K562 (cell line): ENCODE measurements around the gene TK1. TPM values are rescaled to one million over a fixed set of nuclear protein-coding genes. Genes with fewer than 3 reads are reported as not detected.

ENCODE experiments used
- ATAC-seq: fragments of 200-7000 bp; cut with Tn5 transposase; 3 replicates; pipeline ENCODE4 v1.9.1; 2020; ENCODE audit warnings: moderate library complexity
- BruUV-seq: library from RNA; stranded (reverse); fragments of 400-500 nt; replicated peaks from 2 replicates; lab custom pipeline; 2021; lab: Mats Ljungman, UMichigan
- CTCF ChIA-PET: fragments of 300-600 bp; formaldehyde crosslinking; extraction: SDS; loops from one replicate; lab custom pipeline; 2021; ENCODE audit warnings: low intra/inter-chr PET ratio; lab: Yijun Ruan, JAX
- POLR2A ChIA-PET: fragments of 300-600, 350-650 bp; sonication (Branson Sonifier 250); formaldehyde crosslinking; extraction: SDS; loops from one replicate; lab custom pipeline; 2021; ENCODE audit warnings: antibody characterized with exemption, inconsistent platforms; lab: Yijun Ruan, JAX
- DNase-seq, 4 experiments: peaks; one replicate each; pipeline versions ENCODE4 v3.0.0 to v3.0.0-alpha.2; 2011 to 2018; ENCODE audit warnings: low spot score in 3 of 4, mixed read lengths in 3 of 4; ENCODE audit errors: extremely low read depth in 1 of 4
- FAIRE-seq: peaks from 2 replicates; lab custom pipeline; 2011; peaks lifted over from hg19 to GRCh38; lab: Jason Lieb, UNC
- H2AFZ ChIP-seq: 2 replicates; pipeline ENCODE4 v1.6.0; 2011; ENCODE audit warnings: low read depth, low read length, control low read depth, inconsistent platforms
- H3K27ac ChIP-seq: fragments of 200-600 bp; 3 replicates; pipeline ENCODE4 v1.8.0; 2011; ENCODE audit warnings: low read depth, mild to moderate bottlenecking, control low read depth, inconsistent platforms, low read length, moderate library complexity, mixed read lengths; ENCODE audit errors: extremely low read depth
- H3K27me3 ChIP-seq, 2 experiments: fragments of 300-600 bp in 1 of 2; 2 replicates in 1 of 2; 3 replicates in 1 of 2; pipeline versions ENCODE4 v1.6.0 to v1.8.0; 2011; ENCODE audit warnings: inconsistent platforms in 2 of 2, low read length in 2 of 2, mild to moderate bottlenecking in 1 of 2, mixed read lengths in 1 of 2, moderate library complexity in 1 of 2; ENCODE audit not compliant: control insufficient read depth in 2 of 2, insufficient read depth in 2 of 2
- H3K36me3 ChIP-seq: fragments of 300-600 bp; 3 replicates; pipeline ENCODE4 v1.8.0; 2011; ENCODE audit warnings: mild to moderate bottlenecking, low read length, inconsistent platforms; ENCODE audit not compliant: control insufficient read depth, insufficient read depth
- H3K4me1 ChIP-seq, 2 experiments: fragments of 200-600 bp in 1 of 2; replicated peaks in 1 of 2; 2 replicates in 1 of 2; 3 replicates in 1 of 2; pipeline versions ENCODE4 v1.5.1 to v1.8.0; 2011; ENCODE audit warnings: inconsistent platforms in 2 of 2, low read length in 2 of 2, mild to moderate bottlenecking in 1 of 2, mixed read lengths in 1 of 2, moderate library complexity in 1 of 2; ENCODE audit not compliant: control insufficient read depth in 2 of 2, insufficient read depth in 2 of 2
- H3K4me2 ChIP-seq: 2 replicates; pipeline ENCODE4 v1.6.1; 2011; ENCODE audit warnings: low read length, control low read depth, inconsistent platforms, mixed read lengths; ENCODE audit not compliant: insufficient read depth
- H3K4me3 ChIP-seq: fragments of 200-600 bp; sonication (generic), shearing (Covaris generic); 2 replicates; pipeline ENCODE4 v1.5.1; 2016; ENCODE audit warnings: control low read depth, inconsistent platforms
- H3K79me2 ChIP-seq: fragments of 200-600 bp; 3 replicates; pipeline ENCODE4 v1.8.0; 2011; ENCODE audit warnings: low read length, inconsistent platforms; ENCODE audit not compliant: control insufficient read depth, insufficient read depth
- H3K9ac ChIP-seq, 2 experiments: 2 replicates each; pipeline versions ENCODE4 v1.6.0 to v1.6.1; 2011; ENCODE audit warnings: low read depth in 2 of 2, low read length in 2 of 2, control low read depth in 1 of 2, inconsistent platforms in 1 of 2, mild to moderate bottlenecking in 1 of 2, mixed read lengths in 1 of 2; ENCODE audit not compliant: insufficient read depth in 1 of 2
- H3K9me1 ChIP-seq: one replicate; pipeline ENCODE4 v1.6.0; 2011; ENCODE audit warnings: inconsistent platforms, mild to moderate bottlenecking, low read length, moderate library complexity; ENCODE audit not compliant: control insufficient read depth, insufficient read depth
- H3K9me3 ChIP-seq: replicated peaks from 2 replicates; pipeline ENCODE4 v1.5.1; 2011; ENCODE audit warnings: low read depth, low read length, inconsistent platforms; ENCODE audit not compliant: control insufficient read depth, insufficient read depth
- H4K20me1 ChIP-seq: replicated peaks from 2 replicates; pipeline ENCODE4 v1.6.1; 2011; ENCODE audit warnings: low read length, inconsistent platforms, mixed read lengths; ENCODE audit not compliant: control insufficient read depth, insufficient read depth
- BCL6 ChIP-seq: fragments of 250-450 bp; sonication (Bioruptor Pico); IDR thresholded peaks from 2 replicates; pipeline ENCODE4 v1.4.0; 2020
- CREBBP ChIP-seq: IDR thresholded peaks from one replicate; pipeline ENCODE4 v1.6.1; 2012; ENCODE audit warnings: low read depth, mild to moderate bottlenecking, control low read depth, inconsistent platforms, low read length
- RBM22 ChIP-seq: fragments of 200-400 bp; formaldehyde crosslinking; IDR thresholded peaks from 2 replicates; pipeline ENCODE4 v1.6.1; 2018; ENCODE audit warnings: low read length, low read depth; ENCODE audit not compliant: poor library complexity, severe bottlenecking
- SIRT6 ChIP-seq: IDR thresholded peaks from one replicate; pipeline ENCODE4 v1.6.1; 2012; ENCODE audit warnings: low read depth, mild to moderate bottlenecking, control low read depth, inconsistent platforms, low read length, moderate library complexity
- SOX6 ChIP-seq: fragments of 450-650 bp; IDR thresholded peaks from 2 replicates; pipeline ENCODE4 v1.6.1; 2014; ENCODE audit warnings: mild to moderate bottlenecking
- ZSCAN29 ChIP-seq: fragments of 450-650 bp; IDR thresholded peaks from 2 replicates; pipeline ENCODE4 v1.6.1; 2017
- WGBS: fragments of 100-300 bp; shearing (Covaris generic); methylation state at CpG from one replicate; pipeline ENCODE4 v1.1.6; 2016; ENCODE audit warnings: low coverage, mixed read lengths; ENCODE audit not compliant: insufficient coverage; ENCODE audit errors: missing lambda C conversion rate; 5-methylcytosine and 5-hydroxymethylcytosine counted together
- in situ Hi-C: fragments of 300-500 bp; cut with MboI; formaldehyde crosslinking; loops from 4 replicates; pipeline ENCODE4 v1.15.0; 2018; ENCODE audit warnings: inconsistent platforms, mixed read lengths
- intact Hi-C: fragments of 100-400 bp; cut with micrococcal nuclease; formaldehyde crosslinking; loops from 2 replicates; pipeline ENCODE4 v1.14.2; 2022
- polyA plus RNA-seq, 8 experiments: library from polyadenylated mRNA; depleted of rRNA in 4 of 8; stranded (reverse) in 5 of 8; unstranded in 3 of 8; fragments of >200 nt; fragmentation: Nextera tagmentation in 2 of 8; fragmentation: Illumina TruSeq in 1 of 8; extraction: Ambion mirVana in 2 of 8; extraction: Trizol in 1 of 8; gene quantifications; 2 replicates each; pipeline versions ENCODE4 v1.2.1 to v1.2.3, GENCODE V29; 2011 to 2014; ENCODE audit warnings: inconsistent platforms in 1 of 8, missing spikeins in 1 of 8
- total RNA-seq, 7 experiments: library from RNA; depleted of rRNA in 6 of 7; stranded (reverse); fragments of >200 nt in 6 of 7; fragmentation: Illumina TruSeq in 2 of 7; extraction: Trizol in 2 of 7; gene quantifications; 2 replicates each; pipeline versions ENCODE4 v1.2.1 to v1.2.3, GENCODE V29; 2011 to 2021; ENCODE audit warnings: low replicate concordance in 1 of 7
- TF ChIP-seq, protein P1 (sequence below): fragments of 450-650 bp; IDR thresholded peaks from 2 replicates; pipeline ENCODE4 v1.6.1; 2014; ENCODE audit warnings: low read depth, mild to moderate bottlenecking, moderate library complexity, borderline replicate concordance
- TF ChIP-seq, protein P2 (sequence below), 2 experiments: fragments of 450-650 bp in 1 of 2; IDR thresholded peaks; 2 replicates each; pipeline ENCODE4 v1.6.1; 2011 to 2017; ENCODE audit warnings: low read depth in 2 of 2, antibody characterized with exemption in 1 of 2, borderline replicate concordance in 1 of 2, low read length in 1 of 2, mild to moderate bottlenecking in 1 of 2, mixed read lengths in 1 of 2; ENCODE audit not compliant: control insufficient read depth in 1 of 2

The TK1 gene
- total and polyA plus RNA-seq, 9 of the 15 experiments (the other 6 are each of a cell fraction or from before 2014, with no cell fraction given) = 8.4 to 280 (median 103) TPM

DNA sequence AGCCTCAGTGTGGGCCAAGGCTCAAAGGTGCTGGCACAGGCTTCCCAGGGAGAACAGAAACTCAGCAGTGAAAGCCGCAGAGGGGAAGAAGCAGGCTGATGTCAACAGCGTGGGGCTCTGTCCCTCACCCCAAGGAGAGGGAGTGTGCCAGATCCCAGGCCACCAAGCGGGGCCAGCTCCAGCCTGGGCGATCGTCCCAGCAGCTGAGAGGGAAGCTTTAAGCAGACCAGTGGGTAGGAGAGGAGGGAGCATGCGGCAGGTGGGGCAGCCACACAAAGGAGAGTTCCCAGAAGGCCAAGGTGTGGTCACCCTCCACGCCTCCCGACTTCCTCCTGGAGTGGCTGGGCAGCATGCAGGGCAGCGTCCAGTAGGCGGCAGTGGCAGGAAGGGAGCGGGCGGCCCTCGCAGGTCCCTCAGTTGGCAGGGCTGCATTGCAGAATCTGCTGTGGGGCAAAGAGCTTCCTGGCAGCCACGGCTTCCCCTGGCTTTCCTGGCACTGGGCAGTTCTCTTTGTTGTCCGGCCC lies 12.4 kb downstream of the TK1 start (continued):
- TF ChIP-seq, protein P1, sequence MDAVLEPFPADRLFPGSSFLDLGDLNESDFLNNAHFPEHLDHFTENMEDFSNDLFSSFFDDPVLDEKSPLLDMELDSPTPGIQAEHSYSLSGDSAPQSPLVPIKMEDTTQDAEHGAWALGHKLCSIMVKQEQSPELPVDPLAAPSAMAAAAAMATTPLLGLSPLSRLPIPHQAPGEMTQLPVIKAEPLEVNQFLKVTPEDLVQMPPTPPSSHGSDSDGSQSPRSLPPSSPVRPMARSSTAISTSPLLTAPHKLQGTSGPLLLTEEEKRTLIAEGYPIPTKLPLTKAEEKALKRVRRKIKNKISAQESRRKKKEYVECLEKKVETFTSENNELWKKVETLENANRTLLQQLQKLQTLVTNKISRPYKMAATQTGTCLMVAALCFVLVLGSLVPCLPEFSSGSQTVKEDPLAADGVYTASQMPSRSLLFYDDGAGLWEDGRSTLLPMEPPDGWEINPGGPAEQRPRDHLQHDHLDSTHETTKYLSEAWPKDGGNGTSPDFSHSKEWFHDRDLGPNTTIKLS = no peak
- TF ChIP-seq SOX6 (no peak), CREBBP (no peak), ZSCAN29 (no peak), BCL6 (CRISPR knock-in tag) (no peak)

DNA sequence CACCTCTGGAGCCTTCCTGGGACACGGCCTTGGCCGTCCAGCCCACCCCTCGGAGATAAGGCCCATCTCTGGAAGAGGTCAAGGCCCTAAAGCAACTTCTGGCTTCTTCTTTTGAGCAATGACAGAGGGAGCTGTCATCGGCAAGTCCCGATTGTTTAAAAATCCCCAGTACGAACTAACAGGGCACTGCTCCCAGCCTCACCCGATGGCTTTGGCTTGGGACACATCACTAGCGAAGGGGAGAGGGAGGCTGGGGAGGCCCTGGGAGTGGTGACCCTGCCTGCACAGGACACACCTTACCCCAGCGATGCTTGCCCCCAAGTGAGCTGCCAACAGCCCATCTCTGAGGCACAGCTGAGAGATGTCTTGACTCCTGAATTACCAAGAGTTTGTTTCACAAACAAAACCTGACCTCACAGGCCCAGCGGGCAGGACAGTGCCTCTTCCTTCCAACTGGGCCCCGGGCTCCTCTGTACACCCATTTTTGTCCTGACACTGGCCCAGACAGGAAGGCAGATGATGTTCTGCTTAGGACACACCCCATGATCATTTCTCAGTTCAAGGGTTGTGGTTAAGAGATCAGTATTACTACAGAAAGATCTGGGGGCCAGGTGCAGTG lies 13.6 kb downstream of the TK1 start:
- POLR2A ChIA-PET = interaction anchor here (0.7 to 1.1 kb wide), 4 partner anchors 10 to 45 kb away, joined by 3 read pairs; no protein-coding TSS in a partner anchor
- DNase-seq (no peak), ATAC-seq (no peak), FAIRE-seq (no peak)
- Histone ChIP-seq H3K4me3 (no peak overlapping the region), H3K9ac (peak overlapping the region in 1 of 2 experiments; percentile 63; a peak in 2 of 4 replicates), H3K79me2 (peaks cover 34% of the 10 kb centered on the region), H4K20me1 (peaks cover 17% of the 10 kb centered on the region), H3K36me3 (peaks cover 83% of the 10 kb centered on the region; the same call in 2 of the 3 replicates), H2AFZ (no peak overlapping the region), H3K9me3 (no peaks in the 10 kb centered on the region), H3K27me3 (no peaks in the 10 kb centered on the region), H3K27ac (no peak overlapping the region), H3K9me1 (peaks cover 5% of the 10 kb centered on the region), H3K4me2 (no peak overlapping the region), H3K4me1 (peaks cover 16 to 71% of the 10 kb centered on the region in 2 experiments)
- CTCF ChIA-PET = no interaction called here
- intact Hi-C loops (no loop called here), in situ Hi-C loops (loop anchor here (5.0 kb wide), 1 partner anchor 61 kb away; no protein-coding TSS in a partner anchor)
- whole genome bisulfite sequencing = 78% methylated on average over 10 of the region's 11 CpGs
- no TSS peak for BruUV-seq
- peak; percentile 78 for TF ChIP-seq SIRT6
- TF ChIP-seq RBM22 = no peak
- TF ChIP-seq, protein P2, sequence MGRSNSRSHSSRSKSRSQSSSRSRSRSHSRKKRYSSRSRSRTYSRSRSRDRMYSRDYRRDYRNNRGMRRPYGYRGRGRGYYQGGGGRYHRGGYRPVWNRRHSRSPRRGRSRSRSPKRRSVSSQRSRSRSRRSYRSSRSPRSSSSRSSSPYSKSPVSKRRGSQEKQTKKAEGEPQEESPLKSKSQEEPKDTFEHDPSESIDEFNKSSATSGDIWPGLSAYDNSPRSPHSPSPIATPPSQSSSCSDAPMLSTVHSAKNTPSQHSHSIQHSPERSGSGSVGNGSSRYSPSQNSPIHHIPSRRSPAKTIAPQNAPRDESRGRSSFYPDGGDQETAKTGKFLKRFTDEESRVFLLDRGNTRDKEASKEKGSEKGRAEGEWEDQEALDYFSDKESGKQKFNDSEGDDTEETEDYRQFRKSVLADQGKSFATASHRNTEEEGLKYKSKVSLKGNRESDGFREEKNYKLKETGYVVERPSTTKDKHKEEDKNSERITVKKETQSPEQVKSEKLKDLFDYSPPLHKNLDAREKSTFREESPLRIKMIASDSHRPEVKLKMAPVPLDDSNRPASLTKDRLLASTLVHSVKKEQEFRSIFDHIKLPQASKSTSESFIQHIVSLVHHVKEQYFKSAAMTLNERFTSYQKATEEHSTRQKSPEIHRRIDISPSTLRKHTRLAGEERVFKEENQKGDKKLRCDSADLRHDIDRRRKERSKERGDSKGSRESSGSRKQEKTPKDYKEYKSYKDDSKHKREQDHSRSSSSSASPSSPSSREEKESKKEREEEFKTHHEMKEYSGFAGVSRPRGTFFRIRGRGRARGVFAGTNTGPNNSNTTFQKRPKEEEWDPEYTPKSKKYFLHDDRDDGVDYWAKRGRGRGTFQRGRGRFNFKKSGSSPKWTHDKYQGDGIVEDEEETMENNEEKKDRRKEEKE (IDR thresholded peaks at IDR 0.05; ENCODE audit: borderline replicate concordance in 1 of 2, control insufficient read depth in 1 of 2, low read depth in 2 of 2, low read length in 1 of 2) = no peak
